Suprapubic skin (tissue), 3 donors: ENCODE data around the gene TLE4.

Experiments
- CTCF ChIP-seq, 2 donors: fragments of 200-600 bp in 1 of 2; fragments of 450-650 bp in 1 of 2; sonication (generic) in 1 of 2; IDR thresholded peaks; one replicate each; pipeline ENCODE4 v1.5.1; 2016 to 2019; ENCODE audit warnings: antibody characterized with exemption in 2 of 2, mild to moderate bottlenecking in 1 of 2, moderate library complexity in 1 of 2
- POLR2A ChIP-seq, 2 donors: fragments of 450-650 bp; IDR thresholded peaks; one replicate each; pipeline ENCODE4 v1.6.1; 2017; ENCODE audit warnings: antibody characterized with exemption in 2 of 2, mild to moderate bottlenecking in 2 of 2, moderate library complexity in 2 of 2

- no peak for TF ChIP-seq CTCF (IDR thresholded peaks at IDR 0.05)
- no peak for TF ChIP-seq POLR2A (IDR thresholded peaks at IDR 0.05)
Measured at GRCh38 chr9:79615038-79615437, 43.3 kb downstream of the TLE4 start.
